Thymus (tissue), 11 donors: ENCODE measurements around the gene ASB6. TPM values are rescaled to one million over a fixed set of nuclear protein-coding genes. Genes with fewer than 3 reads are reported as not detected.

ENCODE experiments used
- DNase-seq, 9 donors: peaks; one replicate each; pipeline ENCODE4 v3.0.0-alpha.2; 2013; ENCODE audit warnings: low spot score in 9 of 9, low read depth in 6 of 9, missing footprints in 1 of 9
- H3K27ac ChIP-seq, 2 donors: one replicate each; pipeline ENCODE4 v1.5.1; 2013; ENCODE audit warnings: control low read depth in 1 of 2, low read depth in 1 of 2, low read length in 1 of 2, mild to moderate bottlenecking in 1 of 2, moderate library complexity in 1 of 2
- H3K27me3 ChIP-seq, 2 donors: one replicate each; pipeline ENCODE4 v1.5.1; 2013; ENCODE audit warnings: low read length in 1 of 2; ENCODE audit not compliant: control insufficient read depth in 2 of 2, insufficient read depth in 1 of 2
- H3K36me3 ChIP-seq, 2 donors: one replicate each; pipeline ENCODE4 v1.5.1; 2013; ENCODE audit warnings: low read length in 1 of 2, mild to moderate bottlenecking in 1 of 2, moderate library complexity in 1 of 2; ENCODE audit not compliant: control insufficient read depth in 2 of 2, insufficient read depth in 2 of 2
- H3K4me1 ChIP-seq, 2 donors: one replicate each; pipeline ENCODE4 v1.5.1; 2013; ENCODE audit warnings: low read length in 2 of 2; ENCODE audit not compliant: control insufficient read depth in 2 of 2, insufficient read depth in 2 of 2
- H3K4me3 ChIP-seq, 2 donors: one replicate each; pipeline ENCODE4 v1.5.1; 2013; ENCODE audit warnings: low read length in 2 of 2, control low read depth in 1 of 2, mild to moderate bottlenecking in 1 of 2
- H3K9me3 ChIP-seq, 2 donors: one replicate each; pipeline ENCODE4 v1.5.1; 2013; ENCODE audit warnings: low read length in 1 of 2, mild to moderate bottlenecking in 1 of 2; ENCODE audit not compliant: control insufficient read depth in 2 of 2, insufficient read depth in 1 of 2
- WGBS: extraction: QIAGEN DNeasy Blood & Tissue Kit; methylation state at CpG from one replicate; pipeline ENCODE4 v1.1.7; 2013; 5-methylcytosine and 5-hydroxymethylcytosine counted together
- polyA plus RNA-seq: library from polyadenylated mRNA; stranded (reverse); fragments of 200-250 nt; gene quantifications from one replicate; pipeline ENCODE4 v1.2.3, GENCODE V29; 2013
- total RNA-seq: library from RNA; stranded (reverse); fragments of 120-200 nt; gene quantifications from one replicate; pipeline ENCODE4 v1.2.4, GENCODE V29; 2013
- donor health status: healthy.

ASB6 gene
- total and polyA plus RNA-seq, 2 donors, result 8.8 to 20.5 TPM

DNA sequence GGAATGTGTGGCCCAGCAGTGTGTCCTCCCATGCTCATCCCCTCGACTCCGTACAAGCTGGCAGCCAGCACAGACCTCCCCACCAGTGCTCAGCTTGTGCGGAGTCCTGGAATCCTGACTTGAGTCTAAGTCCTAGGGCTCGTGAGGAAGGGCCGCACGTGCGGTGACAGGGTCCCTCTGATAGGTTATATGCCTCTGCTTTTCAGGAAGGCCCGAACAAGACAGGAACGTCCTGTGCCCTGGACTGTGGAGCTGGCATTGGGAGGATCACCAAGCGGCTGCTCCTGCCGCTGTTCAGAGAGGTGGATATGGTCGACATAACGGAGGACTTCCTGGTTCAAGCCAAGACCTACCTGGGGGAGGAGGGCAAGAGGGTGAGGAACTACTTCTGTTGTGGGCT lies 8.1 kb downstream of the ASB6 start:
- peaks cover 0 to 3% of the 10 kb centered on the region in 2 donors for H3K4me1 ChIP-seq
- no peak overlapping the region for H3K4me3 ChIP-seq
- H3K27me3 ChIP-seq, result no peaks in the 10 kb centered on the region
- peaks cover 73 to 85% of the 10 kb centered on the region in 2 donors for H3K36me3 ChIP-seq
- 89% methylated on average over 13 of the region's 13 CpGs for WGBS
- no peaks in the 10 kb centered on the region for H3K9me3 ChIP-seq
- DNase-seq, result no peak
- no peak overlapping the region for H3K27ac ChIP-seq

- Histone ChIP-seq H3K4me1 (peaks cover 0 to 3% of the 10 kb centered on the region in 2 donors), H3K36me3 (peaks cover 71 to 82% of the 10 kb centered on the region in 2 donors), H3K27ac (no peak overlapping the region), H3K27me3 (no peaks in the 10 kb centered on the region), H3K9me3 (no peaks in the 10 kb centered on the region), H3K4me3 (no peak overlapping the region)
- WGBS, result 98% methylated on average over 4 of the region's 4 CpGs
- no peak for DNase-seq
Observed at GRCh38 chr9:129633207-129633606, 8.7 kb downstream of the ASB6 start.

DNA sequence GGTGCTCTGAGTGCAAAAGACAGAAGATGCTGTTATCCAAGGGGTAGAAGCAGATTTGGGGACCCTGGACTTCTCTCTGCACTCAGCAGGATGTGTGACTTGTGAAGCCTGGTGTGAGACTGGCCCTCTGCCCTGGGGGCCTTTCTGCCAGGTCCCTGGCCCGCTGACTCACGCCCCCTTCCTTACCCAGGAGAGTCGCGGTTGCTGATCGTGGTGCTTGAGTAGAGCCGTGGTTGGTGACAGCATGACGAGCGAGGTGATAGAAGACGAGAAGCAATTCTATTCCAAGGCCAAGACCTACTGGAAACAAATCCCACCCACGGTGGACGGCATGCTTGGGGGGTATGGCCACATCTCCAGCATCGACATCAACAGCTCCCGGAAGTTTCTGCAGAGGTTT lies 9.5 kb downstream of the ASB6 start:
- Histone ChIP-seq H3K27me3 (no peaks in the 10 kb centered on the region), H3K36me3 (peaks cover 63 to 82% of the 10 kb centered on the region in 2 donors), H3K4me1 (peaks cover 0 to 10% of the 10 kb centered on the region in 2 donors), H3K9me3 (no peaks in the 10 kb centered on the region), H3K4me3 (no peak overlapping the region), H3K27ac (no peak overlapping the region)
- no peak for DNase-seq
- 95% methylated on average over 13 of the region's 13 CpGs for WGBS

GRCh38 chr9:129631674-129632129 lies 10.2 kb downstream of the ASB6 start:
- Histone ChIP-seq H3K27ac (no peak overlapping the region), H3K36me3 (peaks cover 56 to 76% of the 10 kb centered on the region in 2 donors)

DNA sequence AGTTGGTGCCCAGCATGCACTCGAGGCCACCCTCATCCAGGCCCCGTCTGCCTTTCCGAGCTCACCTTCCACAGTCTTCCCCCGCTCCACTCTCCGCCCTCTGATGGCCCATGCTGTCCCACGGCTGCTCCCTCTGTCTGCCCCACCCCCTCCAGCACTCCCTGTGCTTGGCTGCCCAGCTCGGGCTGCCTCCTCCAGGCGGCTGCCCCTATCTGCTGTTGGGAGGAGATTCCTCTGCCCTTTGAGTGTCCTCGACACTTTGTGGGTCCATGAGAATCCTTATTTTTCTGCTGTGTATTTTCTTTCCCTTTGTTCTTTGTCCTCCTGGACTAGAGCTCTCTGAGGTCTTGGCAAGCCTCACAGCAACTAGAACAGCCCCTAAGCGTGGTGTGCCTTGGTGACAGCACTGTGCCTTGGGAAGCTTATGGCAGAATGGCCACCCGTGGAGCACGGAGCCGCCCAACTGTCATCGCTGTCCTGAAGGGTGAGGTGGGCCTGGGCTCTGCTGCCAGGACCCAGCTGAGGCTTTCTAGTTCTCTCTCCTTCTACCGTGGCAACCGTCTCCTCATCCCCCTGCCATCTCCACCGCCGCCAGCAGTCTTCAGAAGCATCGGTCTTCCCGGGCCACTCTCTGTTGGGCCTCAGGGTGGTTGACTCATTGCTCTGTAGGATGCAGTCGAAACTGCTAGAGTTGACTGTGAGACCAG lies 10.8 kb downstream of the ASB6 start:
- Histone ChIP-seq H3K4me1 (peaks cover 8 to 19% of the 10 kb centered on the region in 2 donors), H3K36me3 (peaks cover 51 to 73% of the 10 kb centered on the region in 2 donors), H3K27ac (no peak overlapping the region), H3K9me3 (no peaks in the 10 kb centered on the region), H3K27me3 (no peaks in the 10 kb centered on the region), H3K4me3 (no peak overlapping the region)
- WGBS, result 96% methylated on average over 21 of the region's 21 CpGs
- no peak for DNase-seq

More at GRCh38 chr9:129631674-129632129, 10.2 kb downstream of the ASB6 start:
- no peak for DNase-seq
- H3K4me3 ChIP-seq, result no peak overlapping the region
- 93% methylated on average over 19 of the region's 19 CpGs for WGBS
- H3K27me3 ChIP-seq, result no peaks in the 10 kb centered on the region
- peaks cover 7 to 14% of the 10 kb centered on the region in 2 donors for H3K4me1 ChIP-seq
- H3K9me3 ChIP-seq, result no peaks in the 10 kb centered on the region

GRCh38 chr9:129629251-129629820 lies 12.6 kb downstream of the ASB6 start:
- Histone ChIP-seq H3K27ac (no peak overlapping the region), H3K4me1 (peaks cover 19 to 35% of the 10 kb centered on the region in 2 donors), H3K4me3 (no peak overlapping the region), H3K9me3 (no peaks in the 10 kb centered on the region), H3K36me3 (peaks cover 35 to 57% of the 10 kb centered on the region in 2 donors), H3K27me3 (no peaks in the 10 kb centered on the region)
- 96% methylated on average over 8 of the region's 8 CpGs for WGBS
- DNase-seq, result no peak

DNA sequence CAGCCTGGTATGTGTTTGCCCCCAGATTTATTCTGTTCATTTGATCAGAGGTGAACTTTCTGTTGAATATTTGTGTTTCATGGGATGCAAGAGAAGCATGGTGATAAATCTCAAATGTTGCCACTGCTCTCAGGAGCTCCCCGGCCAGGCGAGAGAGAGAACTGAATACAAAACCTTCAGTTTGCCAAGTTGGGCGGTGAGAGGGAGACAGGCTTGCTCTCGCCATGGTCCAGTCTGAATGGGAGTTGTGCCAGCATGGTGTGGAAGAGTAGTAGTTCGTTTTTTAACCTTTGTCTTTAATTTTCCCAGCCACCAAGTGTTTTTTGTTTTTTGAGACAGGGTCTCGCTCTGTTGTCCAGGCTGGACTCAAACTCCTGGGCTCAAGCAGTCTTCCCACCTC lies 13.2 kb downstream of the ASB6 start:
- 94% methylated on average over 6 of the region's 6 CpGs for WGBS

DNA sequence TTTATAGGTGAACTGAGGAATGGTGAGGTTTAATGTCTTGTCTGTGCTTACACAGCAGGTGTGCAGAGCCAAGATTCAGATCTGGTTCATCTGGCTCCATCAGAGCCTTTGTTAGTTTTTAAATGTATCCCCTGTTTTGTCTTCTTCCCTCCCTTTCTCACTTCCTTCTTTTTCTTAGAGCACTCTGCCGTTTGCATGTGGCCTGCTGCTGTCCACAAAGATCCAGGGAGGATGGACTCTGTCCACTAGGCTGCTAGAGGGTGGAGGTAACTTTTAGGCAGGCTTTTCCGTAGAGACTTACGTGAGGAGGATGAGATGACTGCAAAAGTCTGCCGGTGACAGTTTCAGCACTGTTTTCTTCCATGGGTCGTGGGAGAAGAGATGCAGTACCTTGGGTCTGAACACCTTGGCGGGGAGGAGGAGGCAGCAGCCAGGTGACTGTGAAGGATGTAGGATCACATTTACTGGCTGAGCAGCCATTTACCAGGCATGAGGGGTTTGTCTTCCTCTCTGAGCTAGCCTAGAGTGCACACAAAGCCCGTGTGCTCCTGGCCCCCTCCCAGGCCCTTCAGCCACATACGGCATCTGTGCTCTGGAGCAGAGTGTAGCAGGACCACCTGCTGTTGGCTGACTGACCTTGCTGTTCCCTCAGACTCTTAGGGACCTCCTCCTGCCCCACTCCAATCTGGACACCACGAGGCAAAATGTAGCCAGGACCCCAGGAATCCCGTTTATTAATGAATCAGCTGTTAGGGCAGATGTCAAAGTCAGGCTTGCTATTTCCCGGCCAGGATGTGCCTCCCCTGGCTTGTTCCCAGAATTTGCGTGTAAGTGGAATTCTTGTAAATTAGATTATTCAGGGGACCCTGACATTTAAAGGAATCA lies 14.2 kb downstream of the ASB6 start:
- H3K4me1 ChIP-seq, result peaks cover 19 to 40% of the 10 kb centered on the region in 2 donors

More for the DNA sequence above, 13.2 kb downstream of the ASB6 start:
- Histone ChIP-seq H3K27ac (no peak overlapping the region), H3K36me3 (peaks cover 29 to 51% of the 10 kb centered on the region in 2 donors), H3K9me3 (no peaks in the 10 kb centered on the region), H3K4me1 (peaks cover 19 to 40% of the 10 kb centered on the region in 2 donors), H3K4me3 (no peak overlapping the region), H3K27me3 (no peaks in the 10 kb centered on the region)
- DNase-seq, result no peak

More for the DNA sequence above, 14.2 kb downstream of the ASB6 start:
- DNase-seq, result no peak
- H3K27me3 ChIP-seq, result no peaks in the 10 kb centered on the region
- H3K4me3 ChIP-seq, result peak overlapping the region; percentile 92 to 93
- 86% methylated on average over 12 of the region's 12 CpGs for WGBS
- H3K27ac ChIP-seq, result peak overlapping the region in 1 of 2 donors; percentile 3
- no peaks in the 10 kb centered on the region for H3K9me3 ChIP-seq
- H3K36me3 ChIP-seq, result peaks cover 21 to 42% of the 10 kb centered on the region in 2 donors
